ENCODE results near the gene FTCDNL1. TPM values are rescaled to one million over a fixed set of nuclear protein-coding genes. Genes with fewer than 3 reads are reported as not detected.

FTCDNL1 gene
- total RNA-seq, 6 experiments from 2014 or later, result 2.7 to 8.7 (median 6.7) TPM

GRCh38 chr2:199869227-199869541, 18.2 kb upstream of the FTCDNL1 start:
- Histone ChIP-seq H3K36me3 (no peaks in the 10 kb centered on the region), H3K9me3 (no peaks in the 10 kb centered on the region), H3K27ac (no peak overlapping the region), H3K27me3 (no peaks in the 10 kb centered on the region), H3K4me1 (no peaks in the 10 kb centered on the region), H3K4me3 (no peak overlapping the region)
- TF ChIP-seq CTCF (IDR thresholded peaks at IDR 0.05) (no peak), POLR2A (IDR thresholded peaks at IDR 0.05) (no peak)
- ATAC-seq (no peak), DNase-seq (no peak)
- WGBS (ENCODE audit: insufficient coverage, low coverage, low lambda C conversion rate, missing lambda C conversion rate), result 56% methylated on average over 1 of the region's 1 CpG
- intact Hi-C loops (cut with DNase I), result no loop called here

DNA sequence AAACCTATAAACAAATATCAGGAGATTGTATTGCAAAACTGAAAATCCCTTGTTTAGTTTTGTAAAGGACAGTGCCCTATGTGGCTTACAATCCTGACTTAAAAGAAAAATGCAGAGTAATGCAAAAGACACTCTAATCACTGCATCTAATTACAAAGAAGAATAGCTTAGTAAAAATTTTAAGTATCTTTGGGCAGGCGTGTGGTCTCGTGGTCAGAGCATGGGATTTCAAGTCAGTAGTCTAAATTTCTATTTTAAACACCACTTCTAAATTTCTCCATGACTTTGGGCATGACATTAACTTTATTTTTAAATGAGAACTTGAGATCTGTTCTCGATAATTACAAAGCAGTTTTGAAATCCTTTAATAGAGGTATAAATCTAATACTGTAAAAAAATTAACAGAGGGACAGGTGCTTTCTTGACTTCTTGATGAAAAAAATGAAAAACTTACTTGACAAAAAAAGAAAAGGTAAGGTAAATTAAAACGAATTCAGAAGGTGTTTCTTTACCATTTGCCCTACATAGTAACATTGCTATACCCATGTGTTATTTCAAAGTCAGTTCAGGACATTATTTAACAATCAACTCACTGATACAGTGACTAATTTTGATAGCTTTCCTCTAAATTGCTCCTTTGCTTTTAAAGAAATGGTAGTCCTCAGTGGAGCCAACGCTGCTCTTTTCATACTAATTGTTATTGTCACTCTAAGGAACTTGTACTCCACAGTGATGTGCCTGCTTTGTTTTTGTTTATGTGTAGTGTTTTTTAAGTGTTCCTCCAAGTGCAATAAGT, 17.6 kb upstream of the FTCDNL1 start:
- WGBS (ENCODE audit: insufficient coverage, low coverage, low lambda C conversion rate, missing lambda C conversion rate), result 67% methylated on average over 5 of the region's 5 CpGs
- H3K27me3 ChIP-seq, result no peaks in the 10 kb centered on the region
- intact Hi-C loops (cut with DNase I), result no loop called here
- TF ChIP-seq POLR2A (IDR thresholded peaks at IDR 0.05), result no peak
- no peak for TF ChIP-seq CTCF (IDR thresholded peaks at IDR 0.05)
- H3K4me1 ChIP-seq, result no peaks in the 10 kb centered on the region
- no peaks in the 10 kb centered on the region for H3K36me3 ChIP-seq
- DNase-seq (no peak), ATAC-seq (no peak)
- no peak overlapping the region for H3K4me3 ChIP-seq
- H3K27ac ChIP-seq, result no peak overlapping the region
- no peaks in the 10 kb centered on the region for H3K9me3 ChIP-seq

- ATAC-seq (no peak), DNase-seq (no peak)
- 90% methylated on average over 4 of the region's 4 CpGs for WGBS (ENCODE audit: insufficient coverage, low coverage, low lambda C conversion rate, missing lambda C conversion rate)
- intact Hi-C loops (cut with DNase I), result no loop called here
- Histone ChIP-seq H3K27me3 (no peaks in the 10 kb centered on the region), H3K4me1 (no peaks in the 10 kb centered on the region), H3K36me3 (no peaks in the 10 kb centered on the region), H3K4me3 (no peak overlapping the region), H3K9me3 (no peaks in the 10 kb centered on the region), H3K27ac (no peak overlapping the region)
- TF ChIP-seq CTCF (IDR thresholded peaks at IDR 0.05) (no peak), POLR2A (IDR thresholded peaks at IDR 0.05) (no peak)
Observed at GRCh38 chr2:199865905-199866304, 14.9 kb upstream of the FTCDNL1 start.

DNA sequence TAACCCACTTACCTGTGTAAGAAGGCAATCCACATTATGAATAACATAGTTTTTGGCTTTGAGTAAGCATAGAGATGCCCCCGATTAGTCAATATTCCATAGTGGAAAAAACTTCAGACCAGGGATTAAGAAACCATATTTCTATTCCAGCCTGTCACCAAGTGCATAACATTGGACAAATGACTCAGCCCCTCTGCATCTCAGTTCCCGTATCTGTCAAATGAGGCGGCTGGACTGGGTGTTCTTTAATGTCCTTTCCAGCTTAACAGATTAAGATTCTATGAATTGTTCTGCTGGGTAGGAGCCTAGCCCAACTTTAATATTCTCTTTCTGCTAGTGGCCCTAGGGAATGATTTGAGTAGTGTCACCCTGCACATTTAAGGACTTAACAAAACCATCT, 11.8 kb upstream of the FTCDNL1 start:
- H3K36me3 ChIP-seq, result no peaks in the 10 kb centered on the region
- WGBS (ENCODE audit: insufficient coverage, low coverage, low lambda C conversion rate, missing lambda C conversion rate), result 80% methylated on average over 2 of the region's 3 CpGs
- ATAC-seq (no peak), DNase-seq (no peak)
- intact Hi-C loops (cut with DNase I), result no loop called here
- H3K27ac ChIP-seq, result no peak overlapping the region
- no peaks in the 10 kb centered on the region for H3K9me3 ChIP-seq
- H3K27me3 ChIP-seq, result no peaks in the 10 kb centered on the region
- no peak for TF ChIP-seq POLR2A (IDR thresholded peaks at IDR 0.05)
- no peak for TF ChIP-seq CTCF (IDR thresholded peaks at IDR 0.05)
- no peak overlapping the region for H3K4me3 ChIP-seq
- H3K4me1 ChIP-seq, result no peaks in the 10 kb centered on the region
